ENCODE results near the gene XYLT1.

The XYLT1 gene

GRCh38 chr16:17403859-17404545 lies 66.8 kb downstream of the XYLT1 start:
- no peak for DNase-seq (ENCODE audit: low read depth, low spot score)

GRCh38 chr16:17403156-17403809 lies 67.5 kb downstream of the XYLT1 start:
- DNase-seq (ENCODE audit: low read depth, low spot score) = no peak

- DNase-seq (ENCODE audit: low read depth, low spot score) = no peak
These were observed 73.3 kb downstream of the XYLT1 start for GRCh38 chr16:17397499-17397891.

GRCh38 chr16:17396762-17397498 lies 73.8 kb downstream of the XYLT1 start:
- no peak for DNase-seq (ENCODE audit: low read depth, low spot score)

GRCh38 chr16:17395849-17396480 lies 74.8 kb downstream of the XYLT1 start:
- DNase-seq (ENCODE audit: low read depth, low spot score) = no peak

GRCh38 chr16:17392857-17393692 lies 77.7 kb downstream of the XYLT1 start:
- no peak for DNase-seq (ENCODE audit: low read depth, low spot score)

GRCh38 chr16:17392127-17392856 lies 78.5 kb downstream of the XYLT1 start:
- no peak for DNase-seq (ENCODE audit: low read depth, low spot score)

GRCh38 chr16:17391715-17392114 lies 79.0 kb downstream of the XYLT1 start:
- no peak for DNase-seq (ENCODE audit: low read depth, low spot score)

- no peak for DNase-seq (ENCODE audit: low read depth, low spot score)
These were observed 81.4 kb downstream of the XYLT1 start for GRCh38 chr16:17389384-17389783.

GRCh38 chr16:17387256-17387655 lies 83.5 kb downstream of the XYLT1 start:
- DNase-seq (ENCODE audit: low read depth, low spot score) = no peak

GRCh38 chr16:17386229-17386628 lies 84.5 kb downstream of the XYLT1 start:
- DNase-seq (ENCODE audit: low read depth, low spot score) = no peak

- no peak for DNase-seq (ENCODE audit: low read depth, low spot score)
These were observed 86.3 kb downstream of the XYLT1 start for GRCh38 chr16:17384471-17384870.

GRCh38 chr16:17382949-17383863 lies 87.6 kb downstream of the XYLT1 start:
- no peak for DNase-seq (ENCODE audit: low read depth, low spot score)

- no peak for DNase-seq (ENCODE audit: low read depth, low spot score)
These were observed 88.2 kb downstream of the XYLT1 start for GRCh38 chr16:17382514-17382913.

GRCh38 chr16:17381784-17382183 lies 89.0 kb downstream of the XYLT1 start:
- DNase-seq (ENCODE audit: low read depth, low spot score) = no peak

- DNase-seq (ENCODE audit: low read depth, low spot score) = no peak
These were observed 90.1 kb downstream of the XYLT1 start for GRCh38 chr16:17380613-17381012.

- no peak for DNase-seq (ENCODE audit: low read depth, low spot score)
These were observed 91.6 kb downstream of the XYLT1 start for GRCh38 chr16:17379121-17379571.

- no peak for DNase-seq (ENCODE audit: low read depth, low spot score)
These were observed 93.1 kb downstream of the XYLT1 start for GRCh38 chr16:17377360-17378324.
